SH-SY5Y (cell line): ENCODE data around the gene CNOT2.

ENCODE experiments used
- GATA2 ChIP-seq: IDR thresholded peaks from 2 replicates; pipeline ENCODE4 v1.6.1; 2011; ENCODE audit warnings: mild to moderate bottlenecking, low read depth, low read length
- GATA3 ChIP-seq: IDR thresholded peaks from 2 replicates; pipeline ENCODE4 v1.6.1; 2011; ENCODE audit warnings: low read depth, mild to moderate bottlenecking, low read length, moderate library complexity

DNA sequence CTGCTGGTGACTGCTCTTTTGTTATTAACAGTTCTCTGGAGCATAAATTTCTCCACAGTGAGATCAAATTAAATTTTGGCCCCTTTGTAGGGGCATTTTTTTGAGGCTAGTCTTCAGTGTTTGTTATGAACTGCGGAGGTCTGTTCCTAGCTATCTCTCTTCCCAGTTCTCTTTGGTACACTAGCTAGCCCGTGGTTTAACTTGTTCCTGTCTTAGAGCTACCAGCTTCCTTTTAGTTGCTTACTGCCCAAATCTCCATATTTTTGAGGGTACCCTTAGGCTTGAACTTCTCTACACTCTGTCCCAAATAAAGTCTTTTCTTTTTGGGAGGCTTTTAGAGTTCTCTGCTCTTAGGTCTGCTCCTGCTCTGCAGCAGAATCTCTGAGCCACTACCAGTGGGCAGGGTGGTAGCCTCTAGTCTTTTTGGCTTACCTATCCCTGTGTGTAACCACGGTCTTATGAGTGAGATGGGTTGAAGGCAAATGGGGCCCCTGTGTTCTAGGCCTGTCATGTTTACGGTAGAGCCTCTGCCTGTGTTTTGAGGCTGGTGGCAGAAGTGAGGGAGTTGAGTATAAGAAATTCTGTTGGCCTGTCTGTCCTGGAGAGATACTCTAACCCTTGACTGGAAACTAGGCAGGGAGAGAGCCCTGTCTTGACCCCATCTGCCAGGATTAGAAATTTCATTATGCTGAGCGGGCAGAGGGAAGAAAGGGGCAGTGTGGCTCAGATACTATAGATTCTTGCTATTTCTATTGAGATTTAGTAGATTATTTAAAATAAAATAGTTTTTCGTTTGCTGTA lies 21.0 kb downstream of the CNOT2 start:
- TF ChIP-seq GATA2 (no peak), GATA3 (no peak)
